IMR-90 (cell line): ENCODE results near the gene CYBRD1.

Source experiments
- BHLHE40 ChIP-seq: fragments of 150-350 bp; IDR thresholded peaks from 2 replicates; pipeline ENCODE4 v1.6.1; 2016; ENCODE audit warnings: mild to moderate bottlenecking, low read depth, low read length
- CEBPB ChIP-seq: IDR thresholded peaks from 2 replicates; pipeline ENCODE4 v1.6.1; 2012; ENCODE audit warnings: low read depth, low read length, improper control_type of control experiment
- CTCF ChIP-seq: conservative IDR thresholded peaks from 2 replicates; pipeline ENCODE4 v1.5.1; 2012; ENCODE audit warnings: mild to moderate bottlenecking, low read depth, low read length, improper control_type of control experiment
- FOS ChIP-seq: fragments of 150-350 bp; IDR thresholded peaks from 2 replicates; pipeline ENCODE4 v1.6.1; 2016; ENCODE audit warnings: low read depth, low read length
- NFE2L2 ChIP-seq: fragments of 150-350 bp; IDR thresholded peaks from 2 replicates; pipeline ENCODE4 v1.6.1; 2016; ENCODE audit warnings: low read depth, mild to moderate bottlenecking, low read length
- POLR2A ChIP-seq: IDR thresholded peaks from 2 replicates; pipeline ENCODE4 v1.6.1; 2012; ENCODE audit warnings: mild to moderate bottlenecking, low read depth, low read length
- RAD21 ChIP-seq: IDR thresholded peaks from 2 replicates; pipeline ENCODE4 v1.6.1; 2012; ENCODE audit warnings: low read length, improper control_type of control experiment
- RCOR1 ChIP-seq: IDR thresholded peaks from 2 replicates; pipeline ENCODE4 v1.6.1; 2012; ENCODE audit warnings: mild to moderate bottlenecking, low read length, improper control_type of control experiment; ENCODE audit not compliant: insufficient replicate concordance
- SMC3 ChIP-seq: fragments of 150-350 bp; IDR thresholded peaks from 2 replicates; pipeline ENCODE4 v1.6.1; 2016; ENCODE audit warnings: low read depth, mild to moderate bottlenecking, antibody characterized with exemption, low read length, moderate library complexity
- USF2 ChIP-seq: fragments of 150-350 bp; IDR thresholded peaks from 2 replicates; pipeline ENCODE4 v1.6.1; 2017; ENCODE audit warnings: mild to moderate bottlenecking, antibody characterized with exemption, low read length, low read depth
- TF ChIP-seq, protein P1 (sequence below): fragments of 150-350 bp; IDR thresholded peaks from 2 replicates; pipeline ENCODE4 v1.6.1; 2016; ENCODE audit warnings: low read depth, mild to moderate bottlenecking, low read length, moderate library complexity, borderline replicate concordance

- no peak for TF ChIP-seq CTCF
- no peak for TF ChIP-seq BHLHE40
- TF ChIP-seq SMC3 = no peak
- TF ChIP-seq, protein P1, sequence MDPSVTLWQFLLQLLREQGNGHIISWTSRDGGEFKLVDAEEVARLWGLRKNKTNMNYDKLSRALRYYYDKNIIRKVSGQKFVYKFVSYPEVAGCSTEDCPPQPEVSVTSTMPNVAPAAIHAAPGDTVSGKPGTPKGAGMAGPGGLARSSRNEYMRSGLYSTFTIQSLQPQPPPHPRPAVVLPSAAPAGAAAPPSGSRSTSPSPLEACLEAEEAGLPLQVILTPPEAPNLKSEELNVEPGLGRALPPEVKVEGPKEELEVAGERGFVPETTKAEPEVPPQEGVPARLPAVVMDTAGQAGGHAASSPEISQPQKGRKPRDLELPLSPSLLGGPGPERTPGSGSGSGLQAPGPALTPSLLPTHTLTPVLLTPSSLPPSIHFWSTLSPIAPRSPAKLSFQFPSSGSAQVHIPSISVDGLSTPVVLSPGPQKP = no peak
- TF ChIP-seq POLR2A = no peak
- no peak for TF ChIP-seq RAD21
- TF ChIP-seq NFE2L2 = no peak
- no peak for TF ChIP-seq CEBPB
- TF ChIP-seq USF2 = no peak
- no peak for TF ChIP-seq FOS
- TF ChIP-seq RCOR1 = no peak
Measured at GRCh38 chr2:171568089-171568488, 45.8 kb downstream of the CYBRD1 start.
